Transverse colon (tissue), 4 donors: ENCODE measurements around the gene DSCAM.

ENCODE experiments used
- CTCF ChIP-seq, 5 experiments: fragments of 200-600 bp in 3 of 5; fragments of 450-650 bp in 2 of 5; sonication (generic) in 3 of 5; IDR thresholded peaks; 1 replicate in 2 of 5; 2 replicates in 3 of 5; pipeline ENCODE4 v1.5.1; 2016 to 2017; ENCODE audit warnings: antibody characterized with exemption in 5 of 5, inconsistent platforms in 3 of 5, mild to moderate bottlenecking in 2 of 5, moderate library complexity in 1 of 5
- EP300 ChIP-seq: sonication (generic); formaldehyde crosslinking; IDR thresholded peaks from one replicate; pipeline ENCODE4 v1.6.1; 2017; ENCODE audit warnings: antibody characterized with exemption, low read depth
- POLR2A ChIP-seq: fragments of 450-650 bp; IDR thresholded peaks from one replicate; pipeline ENCODE4 v1.6.1; 2016; ENCODE audit warnings: antibody characterized with exemption, mild to moderate bottlenecking, moderate library complexity
- POLR2AphosphoS5 ChIP-seq, 3 donors: sonication (generic); formaldehyde crosslinking; IDR thresholded peaks; one replicate each; pipeline ENCODE4 v1.6.1; 2016; ENCODE audit warnings: antibody characterized with exemption in 3 of 3

- TF ChIP-seq POLR2A = no peak
- TF ChIP-seq CTCF (IDR thresholded peaks at IDR 0.05) = no peak
- no peak for TF ChIP-seq POLR2AphosphoS5 (IDR thresholded peaks at IDR 0.05)
- no peak for TF ChIP-seq EP300
Measured at GRCh38 chr21:40788635-40789034, 58.3 kb downstream of the DSCAM start.
